GM08714 (cell line): Measurements from ENCODE around the gene TMEM181.
"Not testable (repeated sequence)": the region's sequence is repeated elsewhere in the genome, so short reads cannot be mapped to it uniquely, and the experiment has no call there.

Experiments used
- H3K4me3 ChIP-seq: fragments of 200-500 bp; sonication (Bioruptor generic); 2 replicates; pipeline ENCODE4 v1.5.1; 2014; ENCODE audit warnings: mild to moderate bottlenecking, low read length, inconsistent platforms
- ZNF274 ChIP-seq: IDR thresholded peaks from 2 replicates; pipeline ENCODE4 v1.6.1; 2012; ENCODE audit warnings: mild to moderate bottlenecking, low read depth, low read length

TMEM181 gene

DNA sequence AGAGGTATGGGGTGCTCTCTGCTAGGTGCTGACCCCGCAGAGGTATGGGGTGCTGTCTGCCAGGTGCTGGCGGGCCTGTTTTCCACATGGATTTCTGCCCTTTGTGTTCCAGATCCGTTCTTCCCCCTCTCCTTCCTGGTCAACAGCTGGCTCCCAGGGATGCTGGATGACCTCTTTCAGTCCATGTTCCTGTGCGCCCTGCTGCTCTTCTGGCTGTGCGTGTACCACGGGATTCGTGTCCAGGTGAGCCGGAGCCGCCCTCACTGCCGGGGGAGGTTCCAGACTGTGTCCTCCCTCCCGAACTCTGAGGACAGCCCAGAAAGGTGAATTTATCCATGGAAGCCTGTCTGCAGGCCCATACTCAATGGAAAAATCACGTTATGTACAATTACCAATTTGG lies 48.3 kb downstream of the TMEM181 start:
- no peak for TF ChIP-seq ZNF274

DNA sequence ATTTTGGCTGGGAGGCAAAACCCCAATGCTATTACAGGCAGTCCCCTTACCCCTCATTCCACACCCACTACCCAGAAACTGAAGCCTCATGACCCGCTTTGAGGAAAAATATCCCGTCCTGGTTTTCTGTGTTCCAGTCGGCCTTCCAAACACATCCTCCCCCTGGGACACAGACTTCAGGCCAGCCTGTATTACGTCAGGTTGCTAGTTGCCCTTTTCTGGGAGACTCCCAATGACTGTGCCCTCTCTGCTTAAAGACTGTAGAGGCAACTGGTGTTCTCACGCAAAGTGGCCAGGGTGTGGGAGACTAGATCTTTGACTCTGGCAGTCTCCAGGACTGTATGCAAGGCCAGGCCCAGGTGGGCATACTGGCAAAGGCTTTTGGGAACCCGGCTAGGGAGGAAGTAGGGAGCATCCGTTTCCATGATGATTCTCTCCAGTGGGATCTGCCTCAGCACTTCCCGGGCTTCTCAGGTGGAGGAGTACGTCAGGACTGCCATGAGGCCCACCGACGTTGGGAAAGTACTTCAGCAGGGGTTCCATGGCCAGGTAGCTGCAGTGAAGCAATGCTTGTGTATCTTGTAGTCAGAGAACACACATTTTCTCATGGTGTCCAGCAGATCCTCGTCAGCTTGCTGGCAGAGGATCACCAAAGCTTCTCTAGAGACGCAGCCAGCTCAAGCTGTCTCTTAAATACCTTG lies 49.7 kb downstream of the TMEM181 start:
- TF ChIP-seq ZNF274: no peak
- H3K4me3 ChIP-seq: no peak overlapping the region

More for the DNA sequence above, 48.3 kb downstream of the TMEM181 start:
- H3K4me3 ChIP-seq: no peak overlapping the region

DNA sequence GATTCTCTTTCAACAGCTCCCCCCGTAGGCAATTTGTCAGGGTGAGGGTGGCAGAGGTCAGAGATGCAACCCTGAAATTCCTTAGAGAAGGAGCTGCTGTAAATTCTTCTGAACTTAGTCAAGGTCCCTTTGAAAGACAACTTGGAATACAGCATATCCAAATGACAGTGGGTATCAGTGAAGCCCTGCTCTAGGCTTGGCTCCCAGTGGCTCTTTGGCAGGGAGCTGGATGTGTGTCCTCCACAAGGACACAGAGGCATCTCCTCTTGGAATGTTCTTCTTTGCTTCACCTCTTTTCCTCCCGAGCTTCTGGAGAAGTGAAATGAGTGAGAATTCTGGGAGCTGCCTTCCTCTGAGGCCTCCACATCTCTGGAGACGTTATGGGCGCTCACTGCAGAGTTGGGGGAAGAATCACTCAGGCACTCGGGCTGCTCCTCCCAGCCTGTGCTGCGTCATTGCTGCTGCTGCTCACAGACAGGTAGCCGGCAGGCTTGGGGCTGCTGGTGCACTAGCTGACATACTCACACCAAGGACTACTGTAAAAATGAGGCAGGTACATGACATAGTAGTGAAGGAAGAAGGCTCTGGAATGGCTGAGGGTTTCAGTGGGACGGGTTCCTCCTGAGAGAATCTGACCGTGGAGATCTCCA lies 50.6 kb downstream of the TMEM181 start:
- TF ChIP-seq ZNF274: no peak
- no peak overlapping the region for H3K4me3 ChIP-seq

DNA sequence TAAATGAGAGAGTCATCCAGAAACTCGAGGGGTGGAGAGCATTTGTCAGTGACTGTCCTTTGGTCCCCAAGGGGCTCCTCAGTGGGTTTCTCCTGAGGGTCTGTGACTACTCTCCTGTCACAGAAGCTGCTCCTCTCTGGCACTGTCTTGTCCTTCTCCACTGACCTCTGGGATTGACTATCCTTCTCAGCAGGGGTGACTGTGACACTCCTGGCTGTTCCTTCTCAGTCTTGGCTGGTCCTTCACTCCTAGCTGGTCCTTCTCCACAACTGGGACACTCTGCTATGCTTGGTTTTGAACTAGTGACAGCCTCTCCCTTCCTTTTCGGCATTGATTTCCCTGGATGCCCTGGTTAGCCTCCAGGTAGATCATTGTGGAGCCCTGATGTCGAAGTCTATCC lies 51.1 kb downstream of the TMEM181 start:
- H3K4me3 ChIP-seq: no peak overlapping the region
- TF ChIP-seq ZNF274: no peak

DNA sequence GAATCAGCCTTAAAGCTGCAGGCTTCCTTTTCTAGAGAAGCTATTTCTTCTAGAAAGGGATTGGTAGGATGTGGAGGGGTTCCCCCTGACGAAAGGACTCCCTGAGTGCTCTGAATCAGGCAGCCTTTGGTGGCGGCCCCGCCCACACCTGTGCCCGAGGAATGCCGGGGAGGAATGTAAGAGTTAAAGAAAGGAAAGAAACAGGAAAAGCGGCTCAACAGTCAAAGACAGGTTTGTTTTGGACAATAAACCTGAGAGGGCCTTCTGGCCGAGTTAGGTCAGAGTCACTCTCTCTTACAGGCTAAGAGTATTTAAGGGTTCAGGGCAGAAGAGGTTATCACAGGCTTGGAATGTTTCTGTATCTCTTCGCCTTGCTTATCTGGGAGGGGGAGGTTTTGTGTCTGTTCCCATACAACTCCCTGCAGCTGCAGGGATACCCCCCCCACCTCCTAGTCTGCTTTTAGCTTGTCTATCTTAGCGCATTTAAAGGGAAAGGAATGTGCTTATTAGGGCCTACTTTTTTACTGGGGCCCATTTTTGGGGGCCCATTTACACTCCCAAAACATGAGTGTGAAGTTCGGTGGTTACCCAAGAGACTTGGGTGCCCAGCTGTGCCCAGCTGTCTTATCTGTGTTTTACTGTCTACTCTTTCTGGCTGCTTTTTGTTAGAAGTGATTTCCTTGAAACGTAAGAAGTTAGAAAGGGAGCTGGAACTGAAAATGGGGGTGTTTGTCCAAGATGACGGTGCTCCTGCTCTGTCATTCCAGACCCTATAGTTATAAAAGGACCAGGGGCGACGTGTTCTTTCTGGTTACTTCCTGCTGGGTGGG lies 51.9 kb downstream of the TMEM181 start:
- no peak for TF ChIP-seq ZNF274
- no peak overlapping the region for H3K4me3 ChIP-seq

DNA sequence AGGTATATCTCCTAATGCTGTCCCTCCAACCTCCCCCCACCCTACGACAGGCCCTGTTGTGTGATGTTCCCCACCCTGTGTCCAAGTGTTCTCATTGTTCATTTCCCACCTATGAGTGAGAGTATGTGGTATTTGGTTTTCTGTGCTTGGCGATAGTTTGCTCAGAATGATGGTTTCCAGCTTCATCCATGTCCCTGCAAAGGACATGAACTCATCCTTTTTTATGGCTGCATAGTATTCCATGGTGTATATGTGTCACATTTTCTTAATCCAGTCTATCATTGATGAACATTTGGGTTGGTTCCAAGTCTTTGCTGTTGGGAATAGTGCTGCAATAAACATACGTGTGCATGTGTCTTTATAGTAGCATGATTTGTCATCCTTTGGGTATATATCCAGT lies 54.7 kb downstream of the TMEM181 start:
- not testable (repeated sequence) for H3K4me3 ChIP-seq

DNA sequence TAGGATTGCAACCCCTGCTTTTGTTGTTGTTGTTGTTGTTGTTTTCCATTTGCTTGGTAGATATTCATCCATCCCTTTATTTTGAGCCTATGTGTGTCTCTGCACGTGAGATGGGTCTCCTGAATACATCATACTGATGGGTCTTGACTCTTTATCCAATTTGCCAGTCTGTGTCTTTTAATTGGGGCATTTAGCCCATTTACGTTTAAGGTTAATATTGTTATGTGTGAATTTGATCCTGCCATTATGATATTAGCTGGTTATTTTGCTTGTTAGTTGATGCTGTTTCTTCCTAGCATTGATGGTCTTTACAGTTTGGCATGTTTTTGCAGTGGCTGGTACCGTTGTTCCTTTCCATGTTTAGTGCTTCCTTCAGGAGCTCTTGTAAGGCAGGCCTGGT lies 58.4 kb downstream of the TMEM181 start:
- H3K4me3 ChIP-seq: not testable (repeated sequence)

DNA sequence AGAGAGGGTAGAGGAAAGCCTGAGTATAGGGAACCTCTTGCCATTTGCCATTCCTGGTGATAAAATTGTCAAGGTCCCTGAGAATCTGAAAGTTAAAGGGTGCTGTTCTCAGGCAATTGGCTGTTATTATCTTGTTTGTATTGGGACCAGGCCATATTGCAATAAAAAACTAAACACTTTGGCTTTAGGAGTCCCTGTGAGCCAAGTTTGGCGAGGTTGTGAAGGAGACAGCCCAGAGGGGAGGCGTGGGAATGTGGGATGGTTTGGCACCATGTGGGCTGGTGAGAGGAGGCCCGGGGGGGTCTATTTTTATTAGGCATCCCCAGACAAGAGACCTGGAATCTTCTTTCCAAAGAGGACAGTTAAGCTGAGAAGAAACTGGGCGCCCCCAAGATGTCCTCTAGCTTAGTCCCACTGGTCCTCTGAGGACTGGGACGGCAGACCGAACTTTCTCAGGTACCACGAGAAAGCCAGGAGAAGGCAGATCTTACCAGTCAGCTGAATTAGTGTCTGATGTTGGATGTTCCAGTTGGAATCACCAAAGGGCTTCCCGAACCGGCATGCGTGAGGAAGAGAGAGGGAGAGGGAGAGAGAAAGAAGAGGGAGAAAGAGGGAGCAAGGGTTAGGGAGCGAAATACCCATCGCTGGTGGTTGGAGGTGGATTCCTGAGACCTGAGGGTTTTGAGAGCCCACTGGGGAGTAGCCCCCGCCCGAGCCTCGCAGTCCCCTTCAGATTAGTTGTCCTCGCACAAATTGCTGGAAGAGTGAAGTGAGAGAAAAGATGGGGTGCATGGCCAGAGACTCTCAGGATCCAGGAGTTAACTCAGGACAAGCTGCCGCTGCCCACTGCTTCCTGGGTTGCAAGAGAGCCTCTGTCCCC lies 60.3 kb downstream of the TMEM181 start:
- H3K4me3 ChIP-seq: no peak overlapping the region
- TF ChIP-seq ZNF274: no peak

DNA sequence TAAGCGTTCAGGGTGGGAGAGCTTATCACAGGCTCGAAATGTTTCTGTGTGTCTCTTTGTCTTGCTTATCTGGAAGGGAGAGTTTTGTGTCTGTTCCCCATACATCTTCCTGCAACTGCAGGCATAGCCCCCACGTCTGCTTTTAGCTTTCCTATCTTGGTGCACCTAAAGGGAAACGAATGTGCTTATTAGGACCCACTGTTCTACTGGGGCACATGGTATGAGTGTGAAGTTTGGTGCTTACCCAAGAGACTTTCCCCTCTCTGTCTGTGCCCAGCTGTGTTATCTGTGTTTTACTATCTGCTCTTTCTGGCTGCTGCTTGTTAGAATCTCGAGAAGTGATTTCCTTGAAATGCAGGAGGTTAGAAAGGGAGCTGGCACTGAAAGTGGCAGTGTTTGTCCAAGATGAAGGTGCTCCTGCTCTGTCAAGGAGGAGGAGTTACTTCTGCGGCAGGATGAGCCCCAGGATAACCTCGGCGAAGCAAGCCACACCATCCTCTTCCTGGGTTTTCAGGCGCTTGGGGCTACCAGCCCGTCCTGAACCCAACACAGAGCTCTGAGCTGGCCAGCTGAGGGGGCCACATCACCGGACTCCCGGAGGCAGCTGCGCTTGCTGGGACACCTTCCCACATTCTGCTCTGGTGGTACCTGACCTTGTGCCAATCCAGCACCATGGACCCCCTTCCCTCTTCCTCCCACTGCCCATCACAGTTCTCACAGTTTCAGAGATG lies 61.2 kb downstream of the TMEM181 start:
- no peak for TF ChIP-seq ZNF274
- no peak overlapping the region for H3K4me3 ChIP-seq

DNA sequence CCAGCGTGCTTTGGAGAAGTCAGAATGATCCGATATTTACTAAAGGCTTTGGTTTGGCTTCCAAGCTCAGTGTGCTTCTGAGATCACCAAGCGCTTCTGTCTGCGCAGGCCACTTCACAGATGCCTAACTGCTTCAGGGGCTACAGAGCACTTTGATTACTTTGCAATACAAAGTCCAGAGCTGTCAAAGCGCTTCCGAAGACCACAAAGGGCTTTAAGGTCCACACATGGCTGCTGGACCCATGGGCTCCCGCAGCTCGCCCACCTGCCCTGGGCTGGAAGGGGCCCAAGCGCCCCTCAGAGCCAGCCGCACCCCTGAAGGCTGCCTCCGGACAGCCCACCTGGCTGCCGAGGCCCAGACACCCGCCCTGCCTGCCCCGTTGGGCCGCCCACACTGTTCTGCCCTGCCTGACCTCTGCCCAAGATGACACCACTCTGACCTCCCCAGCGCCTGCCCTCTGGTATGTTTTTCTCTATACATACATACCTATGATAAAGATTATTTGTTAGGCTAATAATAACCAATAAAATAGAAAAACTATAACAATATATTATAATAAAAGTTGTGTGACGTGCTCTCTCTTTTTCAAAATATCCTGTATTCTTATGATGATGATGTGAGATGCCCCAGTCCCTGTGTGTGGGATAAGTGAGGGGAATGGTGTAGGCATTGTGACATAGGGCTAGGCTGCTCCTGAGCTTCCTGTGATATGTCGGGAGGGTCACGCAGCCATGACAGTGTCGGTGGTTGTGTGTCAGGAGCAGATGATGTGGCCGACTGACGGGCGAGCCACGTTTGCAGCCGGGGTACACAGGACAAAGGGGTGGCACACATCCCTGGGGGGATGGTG lies 62.0 kb downstream of the TMEM181 start:
- TF ChIP-seq ZNF274: no peak
- H3K4me3 ChIP-seq: no peak overlapping the region

DNA sequence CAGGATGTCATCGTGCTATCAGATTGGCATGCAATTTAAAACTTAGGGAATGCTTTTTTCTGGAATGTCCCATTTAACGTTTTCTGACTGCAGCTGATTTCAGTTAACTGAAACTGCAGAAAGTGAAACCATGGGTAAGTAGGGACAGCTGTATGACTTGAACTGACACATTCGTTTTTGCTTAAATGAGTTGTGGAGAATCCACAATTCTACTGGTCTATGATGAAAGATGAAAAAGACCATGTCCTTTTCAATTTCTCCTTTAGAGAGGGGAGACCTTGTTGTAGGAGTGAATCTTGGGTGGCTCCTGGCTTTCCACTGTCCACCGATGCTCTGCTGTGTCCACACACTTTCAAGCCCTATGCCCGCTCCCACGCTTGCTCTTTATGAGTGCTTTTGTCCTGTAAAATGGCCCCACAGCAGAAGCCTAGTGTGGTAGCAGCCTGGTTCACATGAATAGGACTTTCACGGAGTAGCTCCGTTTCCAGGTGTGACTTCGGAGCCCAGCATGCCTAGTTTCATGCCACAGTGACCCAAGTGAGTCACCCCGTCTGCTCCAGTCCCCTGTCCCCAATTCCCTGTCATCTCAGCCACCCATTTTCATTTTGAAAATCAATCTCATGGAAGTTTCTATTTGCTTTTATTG lies 62.8 kb downstream of the TMEM181 start:
- H3K4me3 ChIP-seq: no peak overlapping the region
- no peak for TF ChIP-seq ZNF274
